GM21529 (cell line): ENCODE results near the gene CIAO2B.
A peak's percentile ranks its signal among the peaks of the same experiment; 100 is the strongest.
"Not testable (repeated sequence)": the region's sequence is repeated elsewhere in the genome, so short reads cannot be mapped to it uniquely, and the experiment has no call there.

Experiments used
- ATAC-seq: cut with Tn5 transposase; IDR thresholded peaks from one replicate; pipeline ENCODE4 v1.9.1; 2021; ENCODE audit not compliant: unreplicated experiment

CIAO2B gene

DNA sequence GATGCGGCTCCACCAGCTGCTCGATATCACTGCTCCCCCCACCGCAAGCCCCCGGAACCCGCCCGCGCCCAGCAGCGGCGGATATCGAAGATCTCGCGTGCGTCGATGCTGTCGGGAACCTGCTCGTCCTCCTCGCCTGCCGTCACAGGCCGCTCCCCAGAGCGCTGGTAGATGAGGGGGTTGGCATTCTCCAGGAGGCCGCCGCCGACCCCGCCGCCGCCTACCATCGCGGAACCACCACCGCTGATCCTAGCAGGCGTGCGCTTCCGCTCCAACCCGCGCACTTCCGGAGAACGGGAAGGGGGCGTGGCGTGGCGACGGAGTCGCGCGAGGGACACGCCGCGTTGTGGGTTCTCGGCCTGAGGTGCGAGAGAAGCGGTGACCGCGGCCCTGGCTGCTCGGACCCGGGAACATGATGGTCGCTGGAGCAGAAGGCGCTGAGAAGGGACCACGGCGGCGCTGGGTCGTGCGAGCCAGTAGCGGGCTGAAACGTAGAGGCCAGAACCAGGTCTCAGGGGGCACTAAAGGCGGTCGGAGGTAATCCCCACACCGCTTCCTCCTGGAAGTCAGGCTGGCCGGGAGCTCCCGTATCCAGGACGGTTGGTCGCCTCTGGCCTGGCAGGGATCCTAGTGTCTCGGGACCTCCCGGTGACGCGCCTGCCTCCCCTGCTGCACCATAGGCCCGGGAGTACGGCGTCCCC lies at the start of gene CIAO2B:
Gene CIAO2B, minus strand, starts transcription at position 265 of the 701 bp plus-strand sequence. Its CDS starts 38 bp downstream, at position 227.
- ATAC-seq, result peak; percentile 74

GRCh38 chr16:66983033-66983432 lies 48.8 kb upstream of the CIAO2B start:
- ATAC-seq, result no peak

DNA sequence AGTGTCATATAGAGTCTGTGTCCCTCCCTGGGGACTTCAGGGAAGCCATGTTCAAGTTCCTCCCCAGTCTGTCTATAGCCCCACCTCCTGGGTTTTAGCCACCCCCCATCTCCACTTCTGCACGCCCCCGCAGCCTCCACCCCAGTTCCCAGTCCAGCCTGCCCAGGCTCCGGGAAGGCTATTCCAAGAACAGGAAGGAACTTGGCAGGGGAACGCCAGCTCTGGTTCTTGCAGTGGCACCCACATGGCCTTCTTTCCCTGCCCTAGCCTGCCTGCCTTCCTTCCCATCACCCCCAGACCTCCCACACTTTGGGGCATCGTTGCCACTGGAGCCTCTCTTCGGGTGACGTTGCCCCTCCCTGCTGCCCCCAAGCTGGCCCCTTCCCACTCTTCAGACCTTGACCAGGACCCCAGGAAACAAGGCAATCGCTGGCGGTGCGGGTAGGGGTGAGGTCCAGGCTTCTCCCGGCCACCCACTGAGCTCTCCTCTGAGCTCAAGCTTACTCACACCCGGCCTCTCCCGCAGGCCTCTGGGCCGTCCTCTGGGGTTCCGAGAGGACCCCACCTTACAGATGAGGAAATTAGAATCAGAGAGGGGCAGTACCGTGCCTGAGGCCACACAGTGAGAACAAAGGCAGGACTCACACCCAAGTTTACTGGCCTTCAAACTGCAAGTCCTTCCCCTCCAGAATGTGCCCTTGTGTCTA lies 45.0 kb upstream of the CIAO2B start:
- ATAC-seq, result no peak

DNA sequence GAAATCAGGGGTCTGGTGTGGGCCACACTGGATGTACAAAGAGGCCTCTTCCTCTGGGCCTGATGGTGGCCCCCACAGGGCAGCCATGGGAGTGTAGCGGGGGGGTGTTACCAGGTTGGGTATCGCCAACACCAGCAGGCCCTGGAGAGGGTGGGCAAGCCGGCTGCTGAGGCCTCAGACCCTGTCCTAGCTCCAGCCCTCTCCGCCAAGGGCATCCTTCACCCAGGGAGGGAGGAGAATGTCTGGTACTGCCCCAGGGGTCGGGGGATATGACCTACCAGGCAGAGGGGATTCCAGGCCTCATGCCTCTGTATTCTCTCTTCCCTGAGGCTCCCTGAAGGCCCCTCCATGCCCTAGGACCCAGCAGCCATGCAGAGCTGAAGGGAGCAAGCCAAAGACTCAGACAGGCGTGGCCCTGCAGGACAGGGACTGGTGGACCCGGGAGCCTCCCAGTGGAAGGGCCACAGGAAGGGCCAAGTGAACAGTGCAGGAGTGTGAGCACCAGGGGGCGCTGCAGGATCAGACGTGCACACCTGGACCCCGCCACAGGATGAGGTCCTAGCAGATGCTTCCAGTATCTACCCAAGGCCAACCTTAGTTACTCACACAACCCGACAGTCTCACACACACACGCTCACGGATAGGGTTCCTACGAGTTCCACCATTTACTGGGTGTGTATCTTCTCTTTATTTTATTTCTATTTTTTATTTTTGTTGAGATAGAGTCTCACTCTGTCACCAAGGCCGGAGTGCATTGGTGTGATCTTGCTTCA lies 43.3 kb upstream of the CIAO2B start:
- peak; percentile 87 for ATAC-seq

DNA sequence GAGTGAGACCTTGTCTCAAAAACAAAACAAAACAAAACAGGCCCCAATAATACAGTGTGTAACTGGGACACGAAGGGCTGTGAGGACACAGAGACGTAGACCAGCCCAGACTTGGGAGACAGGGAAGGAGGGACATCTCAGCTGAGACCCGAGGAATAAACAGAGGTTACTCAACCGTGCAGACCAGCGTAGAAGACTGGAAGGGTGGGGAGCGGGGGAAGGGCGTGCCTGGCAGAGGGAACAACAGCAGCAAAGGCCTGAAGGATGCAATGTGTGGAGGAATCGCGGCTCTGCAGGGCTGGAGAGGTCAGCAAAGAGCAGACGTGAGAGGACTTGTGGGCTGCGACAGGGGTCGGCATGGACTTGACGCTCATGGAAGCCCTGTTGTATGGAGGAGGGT lies 42.5 kb upstream of the CIAO2B start:
- ATAC-seq, result no peak

- no peak for ATAC-seq
Measured at GRCh38 chr16:66975302-66975893, 41.2 kb upstream of the CIAO2B start.

DNA sequence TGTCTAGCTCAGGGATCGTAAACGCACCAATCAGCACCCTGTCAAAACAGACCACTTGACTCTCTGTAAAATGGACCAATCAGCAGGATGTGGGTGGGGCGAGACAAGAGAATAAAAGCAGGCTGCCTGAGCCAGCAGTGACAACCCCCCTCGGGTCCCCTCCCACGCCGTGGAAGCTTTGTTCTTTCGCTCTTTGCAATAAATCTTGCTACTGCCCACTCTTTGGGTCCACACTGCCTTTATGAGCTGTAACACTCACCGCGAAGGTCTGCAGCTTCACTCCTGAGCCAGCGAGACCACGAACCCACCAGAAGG lies 40.7 kb upstream of the CIAO2B start:
- not testable (repeated sequence) for ATAC-seq

GRCh38 chr16:66974156-66974931 lies 40.1 kb upstream of the CIAO2B start:
- ATAC-seq, result not testable (repeated sequence)

DNA sequence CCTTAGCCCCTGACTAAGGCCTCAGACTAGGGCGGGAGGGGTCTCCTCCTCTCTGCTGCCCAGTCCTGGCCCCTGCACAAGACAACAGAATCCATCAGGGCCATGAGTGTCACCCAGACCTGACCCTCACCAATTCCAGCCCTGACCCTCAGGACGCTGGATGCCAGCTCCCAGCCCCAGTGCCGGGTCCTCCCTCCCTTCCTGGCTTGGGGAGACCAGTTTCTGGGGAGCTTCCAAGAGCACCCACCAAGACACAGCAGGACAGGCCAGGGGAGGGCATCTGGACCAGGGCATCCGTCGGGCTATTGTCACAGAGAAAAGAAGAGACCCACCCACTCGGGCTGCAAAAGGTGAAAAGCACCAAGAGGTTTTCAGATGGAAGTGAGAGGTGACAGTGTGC lies 39.5 kb upstream of the CIAO2B start:
- no peak for ATAC-seq

GRCh38 chr16:66972983-66973382 lies 38.8 kb upstream of the CIAO2B start:
- no peak for ATAC-seq

- ATAC-seq, result no peak
Measured at GRCh38 chr16:66970775-66971720, 36.8 kb upstream of the CIAO2B start.

GRCh38 chr16:66968847-66969246 lies 34.6 kb upstream of the CIAO2B start:
- no peak for ATAC-seq

- ATAC-seq, result no peak
Measured at GRCh38 chr16:66964049-66964448, 29.8 kb upstream of the CIAO2B start.

DNA sequence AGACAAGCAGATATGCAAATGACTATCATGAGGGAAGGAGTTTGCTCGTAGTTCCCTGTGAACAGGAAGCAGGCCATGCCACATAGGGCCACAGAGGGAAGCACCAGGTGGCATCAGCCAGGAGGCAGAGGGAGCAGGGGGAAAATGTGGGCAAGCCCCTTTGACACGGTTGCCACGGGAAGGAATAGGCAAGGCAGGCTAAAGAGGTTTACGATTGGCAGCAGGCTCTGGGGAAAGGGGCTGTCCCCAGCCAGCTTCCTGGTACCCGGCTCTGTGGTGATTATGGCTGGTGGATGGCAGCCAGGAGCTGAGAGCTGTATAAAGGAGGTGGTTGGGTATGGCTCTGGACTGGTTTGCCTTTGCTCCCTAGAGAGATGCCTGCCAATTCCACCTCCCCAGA lies 27.7 kb upstream of the CIAO2B start:
- no peak for ATAC-seq

DNA sequence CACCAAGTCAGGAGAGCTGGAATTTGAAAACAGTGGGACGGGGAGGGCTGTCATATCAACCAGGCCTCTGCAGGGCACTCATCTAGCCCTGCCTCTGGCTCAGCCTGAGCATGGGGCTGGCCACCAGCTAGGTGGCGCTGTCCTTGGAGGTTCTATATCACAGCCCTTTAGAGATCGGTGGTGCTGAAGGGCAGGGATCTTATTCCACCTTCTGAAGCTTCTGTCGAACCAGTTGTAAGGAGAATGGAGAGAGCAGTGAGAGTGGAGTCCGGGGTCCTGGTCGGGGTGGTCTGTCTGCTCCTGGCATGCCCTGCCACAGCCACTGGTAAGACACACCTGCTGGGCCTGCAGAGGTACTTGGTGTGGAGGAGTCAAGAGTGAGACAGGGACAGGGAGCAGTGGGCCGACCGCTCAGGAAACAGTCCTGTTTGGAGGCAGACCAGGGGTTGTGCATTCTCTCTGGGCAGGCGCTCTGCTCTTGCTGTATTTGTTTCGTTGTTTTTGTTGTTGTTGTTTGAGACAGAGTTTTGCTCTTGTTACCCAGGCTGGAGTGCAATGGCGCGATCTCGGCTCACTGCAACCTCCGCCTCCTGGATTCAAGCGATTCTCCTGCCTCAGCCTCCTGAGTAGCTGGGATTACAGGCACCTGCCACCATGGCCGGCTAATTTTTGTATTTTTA lies 27.0 kb upstream of the CIAO2B start, which contains the start of gene CES3:
Gene CES3, plus strand, starts transcription at position 202 of the 680 bp plus-strand sequence. Its CDS starts 42 bp downstream, at position 244.
- peak; percentile 59 for ATAC-seq

DNA sequence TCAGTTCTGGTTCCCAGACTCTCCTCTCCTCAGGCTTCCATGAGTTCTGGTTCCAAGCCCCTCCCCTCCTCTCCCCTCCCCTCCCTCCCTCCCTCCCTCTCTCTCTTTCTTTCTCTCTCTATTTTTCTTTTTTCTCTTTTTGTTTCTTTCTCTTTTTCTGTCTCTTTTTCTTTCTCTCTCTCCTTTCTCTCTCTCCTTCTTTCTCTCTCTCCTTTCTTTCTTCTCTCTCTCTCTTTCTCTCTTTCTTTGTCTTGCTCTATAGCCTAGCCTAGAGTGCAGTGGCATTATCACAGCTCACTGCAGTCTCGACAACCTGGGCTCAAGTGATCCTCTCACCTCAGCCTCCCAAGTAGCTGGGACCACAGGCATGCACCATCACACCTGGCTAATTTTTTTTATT lies 26.1 kb upstream of the CIAO2B start:
- no peak for ATAC-seq

DNA sequence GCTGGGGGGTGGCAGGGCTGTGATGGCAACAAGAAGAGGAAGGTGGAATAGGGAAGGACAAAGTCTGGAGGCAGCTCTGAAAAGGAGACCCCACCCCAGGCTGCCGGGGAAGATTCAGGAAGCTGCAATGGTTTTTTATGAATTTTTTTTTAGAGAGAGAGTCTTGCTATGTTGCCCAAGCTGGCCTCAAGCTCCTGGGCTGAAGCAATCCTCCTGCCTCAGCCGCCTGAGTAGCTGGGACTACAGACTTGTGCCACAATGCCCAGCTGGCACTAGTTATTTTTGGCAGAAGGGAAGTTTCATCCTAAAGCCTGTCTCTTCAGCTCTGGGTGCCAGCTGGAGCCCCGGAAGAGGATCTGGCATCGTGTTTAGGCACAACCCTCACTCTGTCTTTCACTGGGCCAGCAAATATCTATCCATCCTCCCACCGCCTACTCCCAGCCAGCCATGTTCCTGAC lies 25.5 kb upstream of the CIAO2B start:
- no peak for ATAC-seq

DNA sequence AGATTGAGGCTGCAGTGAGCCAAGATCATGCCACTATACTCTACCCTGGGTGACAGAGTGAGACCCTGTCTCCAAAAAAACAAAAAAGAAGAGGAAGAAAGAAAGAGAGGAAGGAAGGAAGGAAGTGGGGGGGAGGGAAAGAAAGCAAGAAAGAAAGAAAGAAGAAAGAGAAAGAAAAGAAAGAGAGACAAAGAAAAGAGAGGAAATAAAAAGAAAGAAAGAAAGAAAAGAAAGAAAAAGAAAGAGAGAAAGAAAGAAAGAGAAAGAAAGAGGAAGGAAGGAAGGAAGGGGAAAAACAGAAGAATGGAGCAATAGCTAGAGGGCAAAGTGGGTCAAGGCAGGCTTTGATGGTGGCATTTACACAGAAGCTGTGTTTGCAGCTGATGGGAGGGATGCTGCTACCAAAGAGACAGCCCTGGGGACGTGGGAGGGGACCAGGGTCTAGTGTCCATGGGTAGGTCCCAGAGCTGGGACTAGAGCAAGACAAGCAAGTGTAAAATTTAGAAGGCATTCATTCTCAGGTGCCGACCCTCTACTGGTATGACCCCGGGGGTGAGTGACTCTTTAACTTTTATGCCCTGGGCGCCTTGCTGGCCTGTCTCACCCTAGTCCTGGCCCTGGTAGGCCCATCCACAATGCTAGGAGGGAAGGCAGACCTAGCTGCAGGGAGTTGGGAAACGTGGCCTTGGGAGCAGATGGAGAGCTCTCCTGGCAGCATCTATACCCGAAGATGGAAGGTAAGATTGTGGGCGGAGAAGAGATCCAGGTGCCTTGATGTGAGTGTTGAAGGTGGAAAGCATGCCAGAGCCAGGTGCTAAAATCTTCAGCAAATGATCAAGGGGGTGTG lies 24.9 kb upstream of the CIAO2B start:
- ATAC-seq, result no peak
